CD4-positive, alpha-beta T cell treated with Interleukin-6 for 4 hours (primary cell): Measurements from ENCODE around the gene NPIPB12.
"Not testable (repeated sequence)": the region's sequence is repeated elsewhere in the genome, so short reads cannot be mapped to it uniquely, and the experiment has no call there.

Source experiments
- DNase-seq: peaks from one replicate; pipeline ENCODE4 v3.0.0-alpha.2; 2020; ENCODE audit warnings: mixed read lengths

Gene NPIPB12

GRCh38 chr16:29506308-29506707 lies at the start of gene NPIPB12:
TSS of gene NPIPB12 (minus strand) at chr16:29506408.
- DNase-seq, result not testable (repeated sequence)

- DNase-seq, result not testable (repeated sequence)
Measured at GRCh38 chr16:29521520-29521919, 15.3 kb upstream of the NPIPB12 start.

DNA sequence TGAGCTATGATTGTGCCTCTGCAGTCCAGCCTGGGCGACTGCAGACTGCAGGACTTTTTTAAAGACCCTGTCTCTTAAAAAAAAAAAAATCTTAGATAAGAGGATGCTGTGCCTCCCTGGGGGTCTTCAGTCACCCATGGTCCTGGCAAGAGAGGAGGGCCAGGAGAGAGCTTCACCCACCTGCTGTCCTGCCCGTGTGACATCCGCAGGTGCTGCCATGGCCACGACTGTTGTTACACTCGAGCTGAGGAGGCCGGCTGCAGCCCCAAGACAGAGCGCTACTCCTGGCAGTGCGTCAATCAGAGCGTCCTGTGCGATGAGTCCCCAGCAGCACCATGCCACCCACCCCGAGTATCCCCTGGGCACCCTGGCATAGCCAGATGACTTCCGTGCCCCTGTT lies 23.9 kb downstream of the NPIPB12 start:
- not testable (repeated sequence) for DNase-seq

GRCh38 chr16:29472065-29472464 lies 34.1 kb downstream of the NPIPB12 start:
- DNase-seq, result not testable (repeated sequence)

DNA sequence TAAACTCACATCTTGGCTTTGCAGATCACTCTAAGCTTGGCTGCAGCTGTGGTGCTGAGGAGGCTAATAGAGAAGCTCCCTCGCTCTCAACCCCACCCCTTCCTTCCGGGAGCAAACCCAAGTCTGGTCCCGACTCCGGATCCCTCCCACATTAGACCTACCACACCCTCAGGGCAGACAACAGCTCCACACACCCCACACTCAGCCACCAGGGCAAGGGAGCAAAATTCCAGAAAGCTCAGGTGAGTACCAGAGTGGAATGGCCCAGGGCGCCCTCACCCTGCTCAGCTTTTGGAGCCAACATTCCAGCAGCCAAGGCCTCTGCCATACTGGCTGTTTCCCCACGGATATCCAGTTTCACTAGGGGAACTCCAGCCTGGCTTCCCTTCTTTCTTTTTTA lies 36.5 kb downstream of the NPIPB12 start:
- not testable (repeated sequence) for DNase-seq

- not testable (repeated sequence) for DNase-seq
Measured at GRCh38 chr16:29467654-29468366, 38.4 kb downstream of the NPIPB12 start.

DNA sequence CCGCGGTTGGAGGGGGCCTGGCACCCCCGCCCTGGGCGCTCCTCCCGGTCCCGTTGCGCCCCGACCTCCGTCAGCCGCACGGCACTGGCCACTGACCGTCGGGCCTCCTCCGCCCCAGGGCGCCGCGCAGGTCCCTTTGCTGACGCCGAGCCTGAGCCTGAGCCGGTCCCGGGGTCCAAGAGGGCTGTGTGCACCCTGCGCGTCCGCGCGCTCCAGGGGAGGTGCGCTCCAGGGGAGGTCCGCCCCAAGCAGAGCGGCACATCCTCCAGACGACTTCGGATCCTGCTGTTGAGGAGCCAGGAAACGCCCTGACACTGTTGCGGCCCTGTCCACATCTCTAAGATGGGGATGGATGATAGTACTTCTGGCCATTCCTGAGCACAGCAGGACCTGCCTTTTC lies 39.3 kb downstream of the NPIPB12 start:
- DNase-seq, result not testable (repeated sequence)

- DNase-seq, result not testable (repeated sequence)
Measured at GRCh38 chr16:29465985-29466824, 40.0 kb downstream of the NPIPB12 start.

- DNase-seq, result not testable (repeated sequence)
Measured at GRCh38 chr16:29460647-29461030, 45.6 kb downstream of the NPIPB12 start.

DNA sequence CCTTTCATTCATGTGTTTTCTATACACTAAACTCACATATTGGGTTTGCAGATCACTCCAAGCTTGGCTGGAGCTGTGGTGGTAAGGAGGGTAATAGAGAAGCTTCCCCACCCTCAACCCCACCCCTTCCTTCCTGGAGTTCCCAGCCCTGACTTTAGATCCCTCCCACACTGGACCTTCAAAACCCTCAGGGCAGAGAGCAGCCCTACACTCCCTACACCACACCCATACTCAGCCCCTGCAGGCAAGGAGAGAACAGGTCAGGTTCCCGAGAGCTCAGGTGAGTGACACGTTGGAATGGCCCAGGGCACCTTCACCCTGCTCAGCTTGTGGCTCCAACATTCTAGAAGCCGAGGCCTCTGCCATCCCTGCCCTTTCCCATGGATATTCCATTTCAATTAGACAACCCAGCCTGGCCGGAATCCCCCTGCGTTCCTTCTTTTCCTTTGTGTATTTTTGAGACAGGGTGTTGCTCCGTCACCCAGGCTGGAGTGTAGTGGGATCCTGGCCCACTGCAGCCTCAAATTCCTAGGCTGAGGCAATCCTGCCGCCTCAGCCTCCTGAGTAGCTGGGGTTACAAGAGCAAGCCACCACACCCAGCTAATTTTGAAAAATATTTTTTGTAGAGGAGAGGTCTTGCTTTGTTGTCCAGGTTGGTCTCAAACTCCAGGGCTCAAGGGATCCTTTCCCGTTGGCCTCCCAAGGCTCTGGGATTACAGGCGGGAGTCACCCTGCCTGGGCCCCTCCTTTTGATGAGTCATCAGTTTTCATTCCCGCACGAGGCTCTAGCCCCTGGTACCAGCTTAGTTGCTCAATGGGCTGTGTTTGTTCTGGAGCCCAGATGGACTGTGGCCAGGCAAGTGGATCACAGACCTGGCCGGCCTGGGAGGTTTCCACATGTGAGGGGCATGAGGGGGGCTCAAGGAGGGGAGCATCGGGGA lies 46.2 kb downstream of the NPIPB12 start, which contains the start of gene SULT1A4:
Gene SULT1A4 (plus strand): TSS at position 208 of the 941 bp plus-strand sequence. CDS start 1,473 bp downstream, outside the sequence.
- DNase-seq, result not testable (repeated sequence)

- DNase-seq, result not testable (repeated sequence)
Measured at GRCh38 chr16:29457660-29458059, 48.5 kb downstream of the NPIPB12 start.

DNA sequence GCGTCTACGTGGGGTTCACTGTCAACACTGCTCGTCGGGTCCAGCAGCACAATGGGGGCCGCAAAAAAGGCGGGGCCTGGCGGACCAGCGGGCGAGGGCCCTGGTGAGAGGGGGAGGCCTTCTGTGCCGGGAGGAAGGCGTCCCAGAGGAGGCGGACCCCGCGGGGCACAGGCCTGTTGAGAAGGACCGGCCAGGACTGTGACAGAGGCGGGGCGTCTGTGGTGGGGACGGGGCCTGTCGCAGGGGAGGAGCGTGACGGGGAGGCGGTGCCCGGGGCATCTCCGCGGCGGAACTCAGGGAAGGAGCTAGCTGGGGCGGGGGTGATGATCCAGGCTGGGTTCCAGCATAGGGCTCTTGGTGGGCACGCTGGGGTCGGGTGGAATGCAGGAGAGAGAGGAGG lies 51.4 kb downstream of the NPIPB12 start:
- not testable (repeated sequence) for DNase-seq

DNA sequence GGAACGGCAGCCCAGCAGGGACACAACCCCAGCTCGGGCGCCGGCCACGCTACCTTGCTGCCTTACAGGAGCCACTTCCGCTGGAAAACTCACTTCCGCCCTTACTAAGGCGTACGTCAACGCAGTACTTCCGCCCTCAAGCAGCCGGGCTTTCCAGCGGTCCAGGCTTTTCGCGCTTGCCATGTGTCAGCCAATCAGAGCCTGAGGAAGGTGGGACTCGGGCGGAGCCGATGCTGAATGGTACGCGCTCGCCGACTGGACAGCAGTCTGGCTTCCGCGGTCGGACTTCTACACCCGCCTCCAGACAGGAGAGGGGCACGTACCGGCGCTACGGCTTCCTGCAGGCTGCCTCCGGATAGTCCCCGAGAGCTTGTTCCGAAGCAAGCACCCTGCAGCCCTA lies 51.9 kb downstream of the NPIPB12 start, which contains the start of the genes BOLA2 and SLX1B:
Gene BOLA2 (minus strand): TSS at position 83 of the 400 bp plus-strand sequence. CDS start 98 bp downstream, outside the sequence.
Gene SLX1B (plus strand): TSS at position 265 of the 400 bp plus-strand sequence.
- not testable (repeated sequence) for DNase-seq

DNA sequence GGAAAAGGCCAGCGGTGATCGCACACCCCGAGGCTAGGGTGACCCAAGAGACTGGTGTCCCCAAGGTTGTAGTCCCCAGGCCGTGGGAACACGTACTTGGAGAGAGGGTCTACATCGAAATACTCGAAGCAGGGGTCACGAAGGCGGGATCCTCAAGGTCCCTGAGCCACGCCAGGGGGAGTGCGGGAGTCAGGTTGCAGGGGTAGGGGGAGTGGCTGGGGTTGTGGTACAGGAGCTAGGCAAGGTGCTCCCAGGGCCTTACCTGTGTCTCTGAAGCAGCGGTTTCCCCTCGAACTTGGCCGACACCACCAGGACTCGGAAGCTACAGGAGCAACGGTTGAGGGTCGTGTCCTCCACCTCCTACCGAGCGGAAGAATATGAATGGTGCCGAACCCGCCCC lies 52.5 kb downstream of the NPIPB12 start:
- not testable (repeated sequence) for DNase-seq
